Vagina (tissue), 2 donors: ENCODE results near the gene IGSF1. TPM values are rescaled to one million over a fixed set of nuclear protein-coding genes. Genes with fewer than 3 reads are reported as not detected.

Experiments used
- DNase-seq, 2 donors: peaks; one replicate each; pipeline ENCODE4 v3.0.0-alpha.2; 2017; ENCODE audit errors: extremely low spot score in 2 of 2
- H3K27ac ChIP-seq: fragments of 200-600 bp; sonication (generic); one replicate; pipeline ENCODE4 v1.5.1; 2019
- H3K27me3 ChIP-seq: fragments of 200-600 bp; sonication (generic); one replicate; pipeline ENCODE4 v1.5.1; 2019
- H3K36me3 ChIP-seq, 2 donors: fragments of 200-600 bp; sonication (generic); one replicate each; pipeline ENCODE4 v1.5.1; 2017 to 2019
- H3K4me1 ChIP-seq: fragments of 200-600 bp; sonication (generic); one replicate; pipeline ENCODE4 v1.5.1; 2019
- H3K4me3 ChIP-seq, 2 donors: fragments of 200-600 bp; sonication (generic); 1 replicate in 1 of 2; 2 replicates in 1 of 2; pipeline ENCODE4 v1.5.1; 2016 to 2019
- H3K9me3 ChIP-seq: fragments of 200-600 bp; sonication (generic); one replicate; pipeline ENCODE4 v1.5.1; 2019
- POLR2A ChIP-seq, 2 donors: fragments of 450-650 bp; IDR thresholded peaks; one replicate each; pipeline ENCODE4 v1.6.1; 2017; ENCODE audit warnings: antibody characterized with exemption in 2 of 2, mild to moderate bottlenecking in 2 of 2, moderate library complexity in 2 of 2
- POLR2AphosphoS5 ChIP-seq, 2 donors: sonication (generic); formaldehyde crosslinking; IDR thresholded peaks; one replicate each; pipeline ENCODE4 v1.9.0; 2017; ENCODE audit warnings: antibody characterized with exemption in 2 of 2, mild to moderate bottlenecking in 2 of 2, low read depth in 1 of 2; ENCODE audit not compliant: insufficient read depth in 1 of 2
- intact Hi-C: fragments of 100-400 bp; cut with DNase I; formaldehyde crosslinking; loops from one replicate; pipeline ENCODE4 v1.15.1; 2023
- total RNA-seq: library from RNA; depleted of rRNA; stranded (reverse); fragments of >200 nt; gene quantifications from one replicate; pipeline ENCODE4 v1.2.3, GENCODE V29; 2016
- TF ChIP-seq, protein P1 (sequence below), 3 experiments: fragments of 450-650 bp in 2 of 3; fragments of 200-600 bp in 1 of 3; sonication (generic) in 1 of 3; IDR thresholded peaks; one replicate each; pipeline ENCODE4 v1.5.1; 2017 to 2019; ENCODE audit warnings: antibody characterized with exemption in 3 of 3, mild to moderate bottlenecking in 2 of 3, moderate library complexity in 2 of 3

The IGSF1 gene
- total RNA-seq, 1 donor from 2014 or later, result 1.2 TPM

DNA sequence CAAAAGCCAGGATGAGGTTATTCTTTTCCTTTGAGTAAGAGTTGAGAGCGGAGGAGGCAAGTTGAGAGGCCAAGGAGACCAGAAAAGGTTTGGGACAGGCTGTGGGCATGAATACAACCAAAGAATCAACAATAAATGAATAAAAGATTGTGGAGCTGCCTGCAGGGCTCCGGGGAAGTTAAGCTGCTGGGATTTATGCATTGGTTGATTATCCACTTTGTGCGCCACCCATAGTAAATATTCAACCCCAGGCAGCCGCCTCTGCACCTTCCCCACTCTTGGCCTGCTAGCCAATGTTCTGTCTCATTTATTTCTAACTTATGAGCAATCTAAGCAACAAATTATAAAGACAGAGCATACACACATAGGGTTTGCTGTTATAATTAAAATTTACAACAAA lies 28.2 kb upstream of the IGSF1 start:
- intact Hi-C loops, result no loop called here
- TF ChIP-seq POLR2A (IDR thresholded peaks at IDR 0.05) (no peak), POLR2AphosphoS5 (IDR thresholded peaks at IDR 0.05; ENCODE audit: insufficient read depth in 1 of 2, low read depth in 1 of 2) (no peak)
- TF ChIP-seq, protein P1, sequence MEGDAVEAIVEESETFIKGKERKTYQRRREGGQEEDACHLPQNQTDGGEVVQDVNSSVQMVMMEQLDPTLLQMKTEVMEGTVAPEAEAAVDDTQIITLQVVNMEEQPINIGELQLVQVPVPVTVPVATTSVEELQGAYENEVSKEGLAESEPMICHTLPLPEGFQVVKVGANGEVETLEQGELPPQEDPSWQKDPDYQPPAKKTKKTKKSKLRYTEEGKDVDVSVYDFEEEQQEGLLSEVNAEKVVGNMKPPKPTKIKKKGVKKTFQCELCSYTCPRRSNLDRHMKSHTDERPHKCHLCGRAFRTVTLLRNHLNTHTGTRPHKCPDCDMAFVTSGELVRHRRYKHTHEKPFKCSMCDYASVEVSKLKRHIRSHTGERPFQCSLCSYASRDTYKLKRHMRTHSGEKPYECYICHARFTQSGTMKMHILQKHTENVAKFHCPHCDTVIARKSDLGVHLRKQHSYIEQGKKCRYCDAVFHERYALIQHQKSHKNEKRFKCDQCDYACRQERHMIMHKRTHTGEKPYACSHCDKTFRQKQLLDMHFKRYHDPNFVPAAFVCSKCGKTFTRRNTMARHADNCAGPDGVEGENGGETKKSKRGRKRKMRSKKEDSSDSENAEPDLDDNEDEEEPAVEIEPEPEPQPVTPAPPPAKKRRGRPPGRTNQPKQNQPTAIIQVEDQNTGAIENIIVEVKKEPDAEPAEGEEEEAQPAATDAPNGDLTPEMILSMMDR (IDR thresholded peaks at IDR 0.05), result no peak
- Histone ChIP-seq H3K36me3 (no peaks in the 10 kb centered on the region), H3K4me1 (no peaks in the 10 kb centered on the region), H3K9me3 (no peaks in the 10 kb centered on the region), H3K27ac (no peak overlapping the region), H3K27me3 (no peaks in the 10 kb centered on the region), H3K4me3 (no peak overlapping the region)
- no peak for DNase-seq

DNA sequence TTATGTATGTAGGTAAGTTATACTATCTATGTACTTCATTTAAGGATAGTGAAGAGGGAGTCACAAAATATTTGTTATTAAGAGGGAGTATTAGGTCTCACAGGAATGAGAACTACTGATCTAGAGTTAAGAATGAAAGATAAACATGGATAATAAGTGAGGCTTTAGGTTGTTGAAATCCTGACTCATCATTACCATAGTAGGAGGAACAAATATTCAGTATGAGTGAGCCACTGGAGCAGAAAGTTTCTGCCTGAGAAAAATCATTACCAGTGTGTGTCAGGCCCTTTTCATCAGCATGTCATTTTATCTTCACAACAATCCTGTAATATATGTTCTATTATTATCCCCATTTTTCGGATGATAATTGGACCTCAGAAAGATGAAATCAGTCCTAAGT lies 27.2 kb upstream of the IGSF1 start:
- intact Hi-C loops, result no loop called here

DNA sequence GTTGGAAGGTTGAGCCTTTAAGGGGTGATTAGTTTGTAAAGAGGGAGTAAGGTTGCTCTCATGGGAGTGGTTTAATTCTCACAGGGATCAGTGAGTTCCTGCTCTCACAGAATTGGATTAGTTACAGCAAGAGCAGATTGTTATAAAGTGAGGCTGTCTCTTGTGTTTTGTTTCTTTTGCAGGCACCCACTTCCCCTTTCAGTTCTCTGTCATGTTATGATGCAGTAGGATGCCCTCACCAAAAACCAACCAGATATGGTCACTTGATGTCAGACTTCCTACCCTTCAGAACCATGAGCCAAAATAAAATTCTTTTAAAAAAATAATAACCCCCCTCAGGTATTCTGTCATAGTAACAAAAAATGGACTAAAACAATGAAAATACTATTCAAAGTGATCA lies 19.9 kb upstream of the IGSF1 start:
- H3K4me1 ChIP-seq, result no peaks in the 10 kb centered on the region
- H3K27me3 ChIP-seq, result no peaks in the 10 kb centered on the region
- DNase-seq, result no peak
- no peaks in the 10 kb centered on the region for H3K9me3 ChIP-seq
- no peaks in the 10 kb centered on the region for H3K36me3 ChIP-seq
- TF ChIP-seq POLR2AphosphoS5 (IDR thresholded peaks at IDR 0.05; ENCODE audit: insufficient read depth in 1 of 2, low read depth in 1 of 2) (no peak), POLR2A (IDR thresholded peaks at IDR 0.05) (no peak)
- TF ChIP-seq, protein P1 (IDR thresholded peaks at IDR 0.05), result no peak
- no peak overlapping the region for H3K27ac ChIP-seq
- intact Hi-C loops, result no loop called here
- no peak overlapping the region for H3K4me3 ChIP-seq

More for the DNA sequence above, 27.2 kb upstream of the IGSF1 start:
- no peak overlapping the region for H3K4me3 ChIP-seq
- TF ChIP-seq POLR2A (IDR thresholded peaks at IDR 0.05) (no peak), POLR2AphosphoS5 (IDR thresholded peaks at IDR 0.05; ENCODE audit: insufficient read depth in 1 of 2, low read depth in 1 of 2) (no peak)
- TF ChIP-seq, protein P1 (IDR thresholded peaks at IDR 0.05), result no peak
- H3K27ac ChIP-seq, result no peak overlapping the region
- no peaks in the 10 kb centered on the region for H3K27me3 ChIP-seq
- DNase-seq, result no peak
- no peaks in the 10 kb centered on the region for H3K4me1 ChIP-seq
- no peaks in the 10 kb centered on the region for H3K9me3 ChIP-seq
- H3K36me3 ChIP-seq, result no peaks in the 10 kb centered on the region

DNA sequence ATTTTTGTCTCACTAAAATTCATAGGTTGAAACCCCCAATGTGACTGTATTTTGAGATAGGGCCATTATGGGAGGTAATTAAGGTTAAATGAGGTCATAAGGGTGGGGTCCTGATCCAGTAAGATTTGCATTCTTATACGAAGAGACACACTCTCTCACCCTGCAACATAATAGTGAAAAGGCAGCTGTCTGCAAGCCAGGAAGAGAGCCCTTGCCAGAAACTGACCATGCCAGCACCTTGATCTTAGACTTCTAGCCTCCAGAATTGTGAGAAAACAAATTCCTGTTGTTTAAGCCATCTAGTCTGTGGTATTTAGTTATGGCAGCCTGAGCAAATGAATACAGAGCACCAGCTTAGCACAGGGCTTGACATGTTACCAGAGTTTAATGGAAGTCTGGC lies 17.5 kb upstream of the IGSF1 start:
- TF ChIP-seq POLR2A (IDR thresholded peaks at IDR 0.05), result no peak
- TF ChIP-seq, protein P1 (IDR thresholded peaks at IDR 0.05), result no peak
- no peak for TF ChIP-seq POLR2AphosphoS5 (IDR thresholded peaks at IDR 0.05; ENCODE audit: insufficient read depth in 1 of 2, low read depth in 1 of 2)
- no peak for DNase-seq
- H3K4me1 ChIP-seq, result no peaks in the 10 kb centered on the region
- no peak overlapping the region for H3K27ac ChIP-seq
- no peaks in the 10 kb centered on the region for H3K9me3 ChIP-seq
- intact Hi-C loops, result no loop called here
- no peaks in the 10 kb centered on the region for H3K27me3 ChIP-seq
- H3K36me3 ChIP-seq, result no peaks in the 10 kb centered on the region
- H3K4me3 ChIP-seq, result no peak overlapping the region

DNA sequence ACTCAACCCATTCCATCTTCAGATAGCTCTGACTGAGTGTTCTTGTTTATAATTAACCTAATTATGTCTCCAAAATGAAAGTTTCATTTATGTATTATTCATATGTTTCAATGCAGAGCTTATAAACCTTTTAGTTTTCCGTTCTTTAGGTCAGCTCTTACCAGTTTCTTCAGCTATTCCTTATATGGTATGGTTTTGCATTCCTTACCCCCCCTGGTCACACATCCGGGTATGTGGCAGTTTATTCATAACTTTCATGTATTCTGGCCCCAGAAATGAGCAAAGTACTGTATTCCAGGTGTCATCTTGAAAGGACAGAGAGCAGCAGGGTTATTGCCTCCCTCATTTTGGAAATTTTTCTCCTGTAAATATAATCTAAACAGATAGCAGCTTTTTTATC lies 16.8 kb upstream of the IGSF1 start:
- Histone ChIP-seq H3K9me3 (no peaks in the 10 kb centered on the region), H3K27me3 (no peaks in the 10 kb centered on the region), H3K4me3 (no peak overlapping the region), H3K4me1 (no peaks in the 10 kb centered on the region), H3K27ac (no peak overlapping the region), H3K36me3 (no peaks in the 10 kb centered on the region)
- intact Hi-C loops, result no loop called here
- no peak for DNase-seq
- no peak for TF ChIP-seq POLR2AphosphoS5 (IDR thresholded peaks at IDR 0.05; ENCODE audit: insufficient read depth in 1 of 2, low read depth in 1 of 2)
- TF ChIP-seq POLR2A (IDR thresholded peaks at IDR 0.05), result no peak
- TF ChIP-seq, protein P1 (IDR thresholded peaks at IDR 0.05), result no peak
